Endothelial cell of umbilical vein (primary cell): Measurements from ENCODE around the gene AUH.

Source experiments
- CTCF ChIP-seq, 2 donors: IDR thresholded peaks; 1 replicate in 1 of 2; 2 replicates in 1 of 2; pipeline ENCODE4 v1.5.1; 2011; ENCODE audit warnings: low read length in 2 of 2, mild to moderate bottlenecking in 2 of 2, moderate library complexity in 2 of 2, control low read depth in 1 of 2, inconsistent platforms in 1 of 2, low read depth in 1 of 2; ENCODE audit not compliant: insufficient read depth in 1 of 2; ENCODE audit errors: extremely low read depth in 1 of 2
- EZH2 ChIP-seq: IDR thresholded peaks from 2 replicates; pipeline ENCODE4 v1.6.1; 2012; ENCODE audit warnings: borderline replicate concordance, low read depth, mild to moderate bottlenecking, moderate library complexity, low read length, inconsistent platforms; ENCODE audit not compliant: severe bottlenecking
- POLR2AphosphoS5 ChIP-seq: IDR thresholded peaks from 2 replicates; pipeline ENCODE4 v1.6.1; 2012; ENCODE audit warnings: low read depth, mild to moderate bottlenecking, control low read depth, low read length, moderate library complexity; ENCODE audit not compliant: insufficient read depth
- TF ChIP-seq, protein P1 (sequence below): IDR thresholded peaks from 2 replicates; pipeline ENCODE4 v1.6.1; 2011; ENCODE audit not compliant: insufficient read depth, insufficient read length

GRCh38 chr9:91340395-91340967, 21.2 kb downstream of the AUH start:
- TF ChIP-seq CTCF (IDR thresholded peaks at IDR 0.05; ENCODE audit: extremely low read depth in 1 of 2, insufficient read depth in 1 of 2, low read depth in 1 of 2, low read length in 2 of 2) (no peak), EZH2 (no peak), POLR2AphosphoS5 (no peak)
- TF ChIP-seq, protein P1, sequence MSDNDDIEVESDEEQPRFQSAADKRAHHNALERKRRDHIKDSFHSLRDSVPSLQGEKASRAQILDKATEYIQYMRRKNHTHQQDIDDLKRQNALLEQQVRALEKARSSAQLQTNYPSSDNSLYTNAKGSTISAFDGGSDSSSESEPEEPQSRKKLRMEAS: no peak
